Thoracic aorta (tissue), 2 donors: ENCODE data around the gene SSH2. TPM values are rescaled to one million over a fixed set of nuclear protein-coding genes. Genes with fewer than 3 reads are reported as not detected.
"Not testable (repeated sequence)": the region's sequence is repeated elsewhere in the genome, so short reads cannot be mapped to it uniquely, and the experiment has no call there.

ENCODE experiments used
- ATAC-seq: fragments of 150-250 bp; one replicate; pipeline ENCODE4 v1.8.0; 2017; ENCODE audit warnings: low read depth; ENCODE audit not compliant: insufficient number of reproducible peaks, low FRiP score
- DNase-seq: peaks from one replicate; pipeline ENCODE4 v3.0.0-alpha.2; 2020; ENCODE audit warnings: low spot score
- H3K27ac ChIP-seq, 2 donors: fragments of 200-600 bp; sonication (generic); 1 replicate in 1 of 2; 2 replicates in 1 of 2; pipeline ENCODE4 v1.5.1; 2016; ENCODE audit warnings: mild to moderate bottlenecking in 2 of 2, moderate library complexity in 2 of 2
- H3K27me3 ChIP-seq: fragments of 200-600 bp; sonication (generic); replicated peaks from 2 replicates; pipeline ENCODE4 v1.6.0; 2016; ENCODE audit warnings: mild to moderate bottlenecking; ENCODE audit not compliant: insufficient read depth
- H3K36me3 ChIP-seq: fragments of 200-600 bp; sonication (generic); one replicate; pipeline ENCODE4 v1.5.1; 2016
- H3K4me1 ChIP-seq, 2 donors: fragments of 200-600 bp; sonication (generic); 1 replicate in 1 of 2; 2 replicates in 1 of 2; pipeline versions ENCODE4 v1.5.1 to v1.6.0; 2016; ENCODE audit warnings: low read depth in 2 of 2, mild to moderate bottlenecking in 1 of 2; ENCODE audit not compliant: control insufficient read depth in 1 of 2
- H3K4me3 ChIP-seq: fragments of 200-600 bp; sonication (generic); 2 replicates; pipeline ENCODE4 v1.5.1; 2016; ENCODE audit warnings: mild to moderate bottlenecking
- H3K9me3 ChIP-seq: fragments of 200-600 bp; sonication (generic); 2 replicates; pipeline ENCODE4 v1.5.1; 2016
- CTCF ChIP-seq: fragments of 200-600 bp; sonication (generic); IDR thresholded peaks from one replicate; pipeline ENCODE4 v1.5.1; 2019; ENCODE audit warnings: antibody characterized with exemption
- total RNA-seq, 2 donors: library from RNA; depleted of rRNA; stranded (reverse); fragments of >200 nt; gene quantifications; one replicate each; pipeline versions ENCODE4 v1.1.0 to v1.2.3, GENCODE V29; 2016

Gene SSH2
- total RNA-seq, 2 donors from 2014 or later: 31.5 to 33.2 TPM

- Histone ChIP-seq H3K9me3 (no peaks in the 10 kb centered on the region), H3K27me3 (no peaks in the 10 kb centered on the region), H3K27ac (no peak overlapping the region), H3K4me3 (no peak overlapping the region), H3K4me1 (no peaks in the 10 kb centered on the region), H3K36me3 (no peaks in the 10 kb centered on the region)
- TF ChIP-seq CTCF: no peak
- ATAC-seq (no peak), DNase-seq (no peak)
Observed at GRCh38 chr17:29862951-29863350, 67.1 kb downstream of the SSH2 start.

DNA sequence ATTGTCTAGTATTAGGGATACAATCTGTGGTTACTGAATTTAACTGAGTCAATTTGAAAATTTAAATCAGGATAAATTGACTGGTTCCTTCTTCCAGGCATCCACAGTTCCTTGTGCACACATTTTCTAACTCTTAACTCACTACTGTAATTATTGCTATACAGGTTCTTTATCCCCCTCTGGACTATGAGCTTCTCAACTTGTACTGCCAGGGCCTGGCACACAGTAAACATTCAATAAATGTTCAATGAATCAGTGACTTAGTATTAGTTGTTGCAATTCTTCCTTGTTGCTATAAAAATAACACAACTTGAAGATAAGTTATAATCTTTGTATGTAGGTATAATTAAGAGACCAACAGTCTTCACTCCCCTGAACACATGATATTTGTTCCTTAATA is 67.9 kb downstream of the SSH2 start:
- H3K4me1 ChIP-seq: no peaks in the 10 kb centered on the region
- ATAC-seq (no peak), DNase-seq (no peak)
- H3K27me3 ChIP-seq: no peaks in the 10 kb centered on the region
- TF ChIP-seq CTCF: no peak
- no peaks in the 10 kb centered on the region for H3K36me3 ChIP-seq
- no peaks in the 10 kb centered on the region for H3K9me3 ChIP-seq
- H3K4me3 ChIP-seq: no peak overlapping the region
- H3K27ac ChIP-seq: no peak overlapping the region

- not testable (repeated sequence) for H3K27me3 ChIP-seq, DNase-seq, H3K4me3 ChIP-seq, H3K36me3 ChIP-seq, ATAC-seq, H3K9me3 ChIP-seq, H3K27ac ChIP-seq, H3K4me1 ChIP-seq
Observed at GRCh38 chr17:29859445-29859844, 70.6 kb downstream of the SSH2 start.

DNA sequence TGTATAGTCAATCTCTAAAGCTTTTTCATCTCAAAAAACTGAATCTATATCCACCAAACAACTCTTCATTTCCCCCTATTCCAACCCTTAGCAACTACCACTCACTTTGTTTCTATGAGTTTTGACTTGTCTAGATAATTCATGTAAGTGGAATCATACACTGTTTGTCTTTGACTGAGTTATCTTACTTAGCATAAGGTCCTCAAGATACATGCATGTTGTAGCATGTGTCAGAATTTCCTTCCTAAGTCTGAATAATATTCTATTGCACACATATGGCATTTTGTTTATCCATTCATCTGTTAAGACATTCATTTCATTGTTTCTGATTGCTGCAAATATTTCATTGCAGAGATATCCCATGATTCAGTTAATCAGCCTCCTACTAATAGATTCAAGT is 72.2 kb downstream of the SSH2 start:
- Histone ChIP-seq H3K27ac (no peak overlapping the region), H3K36me3 (no peaks in the 10 kb centered on the region), H3K4me3 (no peak overlapping the region), H3K27me3 (no peaks in the 10 kb centered on the region), H3K4me1 (no peaks in the 10 kb centered on the region), H3K9me3 (no peaks in the 10 kb centered on the region)
- DNase-seq (no peak), ATAC-seq (no peak)
- TF ChIP-seq CTCF: no peak

DNA sequence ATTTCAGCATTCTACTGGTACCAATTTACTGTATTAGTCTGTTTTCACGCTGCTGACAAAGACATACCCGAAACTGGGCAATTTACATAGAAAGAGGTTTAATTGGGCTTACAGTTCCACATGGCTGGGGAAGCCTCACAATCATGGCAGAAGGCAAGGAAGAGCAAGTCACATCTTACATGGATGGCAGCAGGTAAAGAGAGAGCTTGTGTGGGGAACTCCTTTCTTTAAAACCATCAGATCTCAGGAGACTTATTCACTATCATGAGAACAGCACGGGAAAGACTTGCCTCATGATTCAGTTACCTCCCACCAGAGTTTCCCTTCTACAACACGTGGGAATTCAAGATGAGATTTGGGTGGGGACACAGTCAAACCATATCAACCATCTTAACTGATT is 72.9 kb downstream of the SSH2 start:
- H3K9me3 ChIP-seq, H3K27me3 ChIP-seq, H3K4me3 ChIP-seq, DNase-seq, H3K27ac ChIP-seq, H3K36me3 ChIP-seq, H3K4me1 ChIP-seq, ATAC-seq: not testable (repeated sequence)

DNA sequence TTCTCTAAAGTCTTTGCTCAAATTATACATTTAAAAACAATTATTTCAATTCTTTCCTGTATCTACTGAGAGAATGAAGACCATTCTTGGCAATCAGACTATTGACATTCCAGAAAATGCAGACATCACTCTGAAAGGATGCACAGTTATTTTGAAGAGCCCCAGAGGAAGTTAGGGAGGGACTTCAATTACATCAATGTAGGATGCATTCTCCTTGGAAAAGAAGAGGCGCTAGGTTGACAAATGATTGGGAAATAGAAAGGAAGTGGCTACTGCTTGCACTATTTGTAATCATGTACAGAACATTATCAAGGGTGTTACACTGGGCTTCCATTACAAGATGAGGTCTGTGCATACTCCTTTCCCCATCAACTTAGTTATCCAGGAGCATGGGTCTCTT is 74.3 kb downstream of the SSH2 start:
- H3K4me1 ChIP-seq: no peaks in the 10 kb centered on the region
- H3K4me3 ChIP-seq: no peak overlapping the region
- H3K9me3 ChIP-seq: no peaks in the 10 kb centered on the region
- no peak for ATAC-seq
- no peak for DNase-seq
- TF ChIP-seq CTCF: no peak
- no peaks in the 10 kb centered on the region for H3K36me3 ChIP-seq
- no peaks in the 10 kb centered on the region for H3K27me3 ChIP-seq
- H3K27ac ChIP-seq: no peak overlapping the region
